LHCN-M2 (cell line): ENCODE results near the gene HDAC9. TPM values are rescaled to one million over a fixed set of nuclear protein-coding genes. Genes with fewer than 3 reads are reported as not detected.
"Not testable (repeated sequence)": the region's sequence is repeated elsewhere in the genome, so short reads cannot be mapped to it uniquely, and the experiment has no call there.

ENCODE experiments used
- DNase-seq: peaks from one replicate; pipeline ENCODE4 v3.0.0-alpha.2; 2012; ENCODE audit warnings: low read depth
- total RNA-seq: library from RNA; depleted of rRNA; stranded (reverse); fragments of >200 nt; gene quantifications from 2 replicates; pipeline ENCODE4 v1.2.3, GENCODE V29; 2014

The HDAC9 gene
- total RNA-seq, 1 experiment from 2014 or later = 16.5 TPM

DNA sequence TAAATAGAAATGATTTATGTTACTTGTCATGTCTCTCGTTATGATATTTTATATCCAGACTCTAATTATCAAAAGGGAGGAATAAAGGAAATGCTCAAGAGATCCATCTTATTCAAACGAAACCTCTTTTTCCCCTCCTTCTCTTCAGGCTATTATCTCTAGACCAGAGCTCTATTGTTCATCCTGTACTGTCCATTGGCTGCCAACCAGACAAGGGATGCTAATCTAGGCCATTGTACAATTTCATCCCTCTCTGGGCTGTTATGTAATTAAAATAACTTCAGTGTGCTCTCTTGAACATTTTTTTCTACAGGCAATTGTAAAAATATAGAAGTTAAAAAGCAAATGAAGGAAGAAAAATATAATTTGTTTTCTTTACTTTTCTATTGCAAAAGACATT, 220.4 kb downstream of the HDAC9 start:
- DNase-seq = no peak

- no peak for DNase-seq
Observed at GRCh38 chr7:18721429-18721828, 225.9 kb downstream of the HDAC9 start.

- DNase-seq = no peak
Observed at GRCh38 chr7:18724318-18724717, 228.8 kb downstream of the HDAC9 start.

DNA sequence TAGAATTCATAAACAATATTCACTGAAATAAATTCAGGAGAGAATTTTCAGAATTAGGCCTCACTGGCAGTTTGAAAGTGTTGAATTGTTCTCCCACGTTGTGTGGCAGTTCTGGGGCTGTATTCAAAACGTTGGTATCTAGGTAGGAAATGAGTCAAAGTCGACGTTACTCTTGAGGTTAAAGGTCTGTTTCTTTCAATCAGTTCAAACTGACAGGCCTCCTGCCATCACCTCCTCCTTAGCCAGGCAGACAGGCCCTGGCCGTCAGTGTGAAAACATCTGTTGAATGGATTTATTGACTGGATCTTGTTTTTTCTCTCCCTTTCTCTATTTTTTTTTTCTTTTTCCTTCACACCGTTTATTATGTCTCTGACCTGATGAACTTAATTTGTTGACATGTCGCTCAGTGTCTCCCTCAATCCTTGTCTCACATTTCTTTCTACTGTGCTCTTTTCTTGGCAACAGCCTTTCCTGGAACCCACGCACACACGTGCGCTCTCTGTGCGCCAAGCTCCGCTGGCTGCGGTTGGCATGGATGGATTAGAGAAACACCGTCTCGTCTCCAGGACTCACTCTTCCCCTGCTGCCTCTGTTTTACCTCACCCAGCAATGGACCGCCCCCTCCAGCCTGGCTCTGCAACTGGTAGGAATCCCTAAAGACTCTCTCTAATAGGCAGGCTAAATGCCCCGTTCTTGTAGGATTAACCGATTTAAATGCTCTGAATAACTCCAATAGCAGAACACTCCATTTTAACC, 231.7 kb downstream of the HDAC9 start:
- DNase-seq = peak; percentile 65

DNA sequence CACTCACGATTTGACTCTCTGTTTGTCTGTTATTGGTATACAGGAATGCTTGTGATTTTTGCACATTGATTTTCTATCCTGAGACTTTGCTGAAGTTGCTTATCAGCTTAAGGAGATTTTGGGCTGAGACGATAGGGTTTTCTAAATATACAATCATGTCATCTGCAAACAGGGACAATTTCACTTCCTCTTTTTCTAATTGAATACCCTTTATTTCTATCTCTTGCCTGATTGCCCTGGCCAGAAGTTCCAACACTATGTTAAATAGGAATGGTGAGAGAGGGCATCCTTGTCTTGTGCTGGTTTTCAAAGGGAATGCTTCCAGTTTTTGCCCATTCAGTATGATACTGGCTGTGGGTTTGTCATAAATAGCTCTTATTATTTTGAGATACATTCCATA, 240.5 kb downstream of the HDAC9 start:
- not testable (repeated sequence) for DNase-seq

GRCh38 chr7:18740579-18740988, 245.0 kb downstream of the HDAC9 start:
- no peak for DNase-seq

- peak; percentile 98 for DNase-seq
Observed at GRCh38 chr7:18753972-18754610, 258.5 kb downstream of the HDAC9 start.

GRCh38 chr7:18754766-18755165, 259.2 kb downstream of the HDAC9 start:
- DNase-seq = peak; percentile 85

- no peak for DNase-seq
Observed at GRCh38 chr7:18755793-18756192, 260.2 kb downstream of the HDAC9 start.

- no peak for DNase-seq
Observed at GRCh38 chr7:18756378-18757050, 261.0 kb downstream of the HDAC9 start.

DNA sequence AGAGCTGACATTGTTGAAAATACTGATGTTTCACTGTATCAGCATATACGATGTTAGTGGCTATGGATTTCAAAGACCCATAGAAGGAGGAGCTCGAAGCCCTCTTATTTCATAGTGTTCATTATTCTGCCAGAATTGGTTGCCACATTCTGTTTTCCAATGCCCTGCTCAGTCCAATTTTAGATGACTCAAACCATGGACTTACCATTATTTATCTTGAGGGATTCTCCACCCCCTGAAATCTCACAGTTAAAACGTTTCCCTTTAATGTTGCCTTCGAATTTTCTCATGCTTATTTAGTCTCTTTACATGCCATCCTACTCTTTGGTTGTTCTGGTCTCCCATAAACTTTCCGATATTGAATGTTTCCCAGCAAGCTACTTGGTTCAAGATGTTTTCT, 264.5 kb downstream of the HDAC9 start:
- no peak for DNase-seq

DNA sequence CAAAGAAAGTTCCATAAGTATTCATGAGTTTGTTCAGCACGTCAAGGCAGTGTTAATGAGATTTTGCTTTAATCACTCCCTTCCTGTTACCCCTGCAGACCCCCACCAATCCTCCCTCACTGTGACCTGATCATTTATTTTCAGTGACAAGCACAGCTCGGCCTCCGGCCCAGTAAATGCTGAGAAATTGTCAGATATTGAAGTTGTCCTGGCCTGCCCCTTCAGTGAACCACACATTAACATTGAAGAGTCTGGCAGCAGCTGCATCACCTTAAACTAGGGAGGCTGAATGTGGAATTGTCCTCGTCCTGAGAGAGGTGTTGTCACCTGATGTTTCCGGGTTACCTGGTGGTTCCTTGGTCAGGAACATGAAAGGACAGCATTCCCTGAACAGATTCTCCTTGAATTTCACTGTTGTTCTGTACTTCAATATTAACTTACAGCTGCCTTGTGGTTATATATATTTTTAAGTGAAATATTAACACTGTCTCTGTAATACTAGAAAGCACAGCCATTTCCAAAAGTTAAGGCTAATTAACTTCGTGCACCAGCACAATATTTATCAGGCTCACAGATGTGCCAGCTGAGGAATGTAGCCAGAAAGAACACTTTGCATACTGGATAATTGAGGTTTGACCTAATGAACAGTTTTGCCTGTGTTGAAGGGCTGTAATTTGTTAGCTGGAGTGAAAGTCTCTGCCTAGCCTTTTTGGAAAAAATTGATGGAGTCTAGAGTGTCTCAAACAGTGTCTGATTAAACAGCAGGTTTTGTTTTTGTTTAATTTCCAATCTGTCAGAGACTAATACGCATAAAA, 265.3 kb downstream of the HDAC9 start:
- DNase-seq = no peak

- DNase-seq = peak; percentile 92
Observed at GRCh38 chr7:18762189-18762588, 266.6 kb downstream of the HDAC9 start.

GRCh38 chr7:18768256-18768655, 272.7 kb downstream of the HDAC9 start:
- DNase-seq = peak; percentile 93

DNA sequence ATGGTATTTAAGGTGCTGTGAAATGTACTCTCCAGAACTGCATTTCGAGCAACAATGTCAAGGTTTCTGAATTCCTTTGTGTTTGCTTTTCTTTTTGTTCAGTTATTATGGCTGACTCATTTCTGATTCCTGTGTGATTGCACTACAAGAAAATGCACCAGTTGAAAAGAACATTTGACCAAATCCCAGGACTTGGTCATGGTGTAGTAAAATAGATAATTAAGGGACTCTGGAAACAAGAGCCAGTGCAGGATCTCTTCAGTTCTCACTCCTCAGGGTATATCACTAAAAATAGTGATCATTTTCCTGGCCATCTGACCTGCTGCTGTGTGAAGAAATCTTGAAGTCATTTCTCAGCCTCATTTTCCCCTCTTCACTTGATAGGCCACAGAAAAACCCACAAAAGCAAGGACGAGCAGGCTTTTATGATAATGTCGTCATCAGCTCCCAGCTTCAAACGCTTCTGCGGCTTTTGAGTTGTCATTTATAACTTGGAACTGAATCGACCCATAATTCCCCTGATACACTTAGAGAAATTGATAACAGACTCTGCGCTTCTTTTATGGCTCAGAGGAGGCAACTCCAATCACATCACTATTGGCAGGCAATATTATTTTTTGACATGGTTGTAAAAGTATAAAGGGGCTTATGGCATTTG, 274.7 kb downstream of the HDAC9 start:
- DNase-seq = peak; percentile 94

- DNase-seq = peak; percentile 60
Observed at GRCh38 chr7:18770822-18771221, 275.3 kb downstream of the HDAC9 start.

DNA sequence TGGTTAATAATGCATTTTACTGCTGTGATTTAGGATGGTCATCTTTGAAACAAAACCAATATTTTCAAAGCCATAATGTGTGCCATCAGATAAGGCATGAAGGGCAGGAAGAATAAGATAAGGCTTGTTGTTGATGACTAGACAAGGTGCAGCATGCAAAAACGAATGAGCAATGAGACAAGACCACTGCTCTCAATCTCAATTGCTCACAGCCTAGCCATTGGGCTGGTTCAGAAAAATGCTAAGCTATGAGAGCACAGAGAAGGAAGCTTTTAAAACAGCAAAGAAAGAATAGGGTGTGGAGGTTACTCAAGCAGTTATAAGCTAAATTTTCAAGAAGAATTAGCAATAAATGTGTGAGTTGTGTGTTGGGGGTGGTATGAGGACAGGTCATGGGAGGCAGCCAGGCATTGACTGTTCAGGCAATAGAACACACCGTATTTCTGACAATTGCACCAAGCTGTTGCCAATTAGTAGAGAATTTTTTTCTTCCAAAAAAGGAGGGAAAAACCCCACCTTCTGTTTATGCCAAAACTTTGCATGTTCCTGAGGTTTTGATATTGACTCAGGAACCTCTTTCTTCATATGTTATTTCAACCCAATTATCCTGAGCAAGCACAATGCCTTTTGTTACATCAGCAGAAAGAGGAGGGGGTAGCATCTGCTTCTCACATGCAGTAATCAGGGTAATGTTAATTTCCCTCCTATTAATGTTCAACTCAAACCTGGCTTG, 276.5 kb downstream of the HDAC9 start:
- peak; percentile 23 for DNase-seq

GRCh38 chr7:18772567-18772965, 277.0 kb downstream of the HDAC9 start:
- DNase-seq = no peak

DNA sequence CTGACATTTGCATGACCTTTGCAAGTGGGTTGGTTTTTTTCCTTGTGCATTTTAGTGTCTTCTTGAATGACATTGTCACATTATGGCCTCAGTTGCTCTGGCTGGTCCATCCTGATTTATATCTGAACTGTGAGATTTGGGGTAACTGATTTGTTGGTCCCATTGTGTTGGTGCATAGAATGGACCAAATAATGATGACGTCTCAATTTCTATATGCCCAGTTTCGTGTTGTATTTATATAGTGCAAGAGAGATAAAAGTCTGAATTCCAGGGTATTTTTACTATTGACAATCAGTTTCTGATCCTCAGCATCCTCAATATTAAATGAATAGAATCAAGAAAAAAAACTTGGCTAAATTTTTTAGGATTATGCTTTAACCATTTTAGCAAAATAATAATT, 281.8 kb downstream of the HDAC9 start:
- DNase-seq = no peak

DNA sequence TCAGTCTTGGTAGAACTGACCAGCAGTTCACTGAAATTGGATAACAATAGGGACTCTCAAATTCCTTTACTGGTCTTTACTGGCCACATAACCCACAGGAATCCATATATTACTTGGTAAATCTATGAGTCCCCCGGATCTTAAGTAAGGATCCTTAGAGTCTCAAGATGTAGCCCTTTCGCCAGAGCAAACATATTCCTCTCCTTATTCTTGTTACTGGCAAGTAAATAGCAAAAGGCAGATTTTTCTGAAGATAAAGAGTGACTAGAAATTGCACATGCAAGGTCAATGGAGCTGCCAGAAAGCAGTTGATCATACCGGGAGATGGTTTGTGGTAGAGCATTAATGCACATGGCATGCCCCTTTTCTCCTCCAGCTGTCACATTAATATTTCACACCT, 283.0 kb downstream of the HDAC9 start:
- DNase-seq = peak; percentile 54

DNA sequence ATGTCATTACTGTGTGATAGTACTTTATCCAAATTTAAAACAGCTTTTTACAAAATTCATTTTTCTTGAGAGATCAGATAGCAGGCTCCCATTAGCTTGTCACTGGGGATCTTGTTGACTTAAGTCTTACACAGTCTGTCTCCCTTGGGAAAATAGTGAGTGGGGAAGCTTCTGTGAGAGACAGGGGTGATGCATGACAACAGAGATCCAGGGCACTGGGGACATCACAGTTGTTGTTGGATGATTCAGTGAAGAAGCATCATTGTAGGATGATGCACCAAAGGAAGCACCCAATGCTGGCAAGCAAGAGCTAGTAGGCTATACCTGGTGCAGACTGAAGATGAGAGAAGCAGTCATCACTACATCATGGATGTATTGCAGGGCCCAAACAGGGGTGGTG, 284.7 kb downstream of the HDAC9 start:
- peak; percentile 75 for DNase-seq
